SK-N-SH (cell line): ENCODE measurements around the gene CPNE7. TPM values are rescaled to one million over a fixed set of nuclear protein-coding genes. Genes with fewer than 3 reads are reported as not detected.

Experiments
- CTCF ChIA-PET: fragments of 300-600, 350-600 bp; formaldehyde crosslinking; extraction: SDS; loops from one replicate; lab custom pipeline; 2021; lab: Yijun Ruan, JAX
- POLR2A ChIA-PET: fragments of 350-600 bp; sonication (Branson Sonifier 250); formaldehyde crosslinking; extraction: SDS; loops from one replicate; lab custom pipeline; 2020; ENCODE audit warnings: antibody characterized with exemption, inconsistent platforms; lab: Yijun Ruan, JAX
- DNase-seq: peaks from one replicate; pipeline ENCODE4 v3.0.0; 2012
- H2AFZ ChIP-seq: fragments of 200-600 bp; sonication (generic); 2 replicates; pipeline ENCODE4 v1.8.1; 2016; ENCODE audit warnings: antibody characterized with exemption, mild to moderate bottlenecking, low read depth
- H3F3A ChIP-seq: fragments of 200-600 bp; sonication (generic); replicated peaks from 2 replicates; pipeline ENCODE3; 2016; ENCODE audit warnings: antibody characterized with exemption, mild to moderate bottlenecking; ENCODE audit not compliant: insufficient read depth
- H3K27ac ChIP-seq, 2 experiments: fragments of 200-500 bp in 1 of 2; fragments of 200-600 bp in 1 of 2; sonication (Bioruptor generic) in 1 of 2; sonication (generic), shearing (Covaris generic) in 1 of 2; 2 replicates each; pipeline versions ENCODE4 v1.5.1 to v1.6.1; 2014 to 2016; ENCODE audit warnings: low read depth in 2 of 2, inconsistent platforms in 1 of 2, low read length in 1 of 2, mild to moderate bottlenecking in 1 of 2, mixed read lengths in 1 of 2
- H3K27me3 ChIP-seq: fragments of 200-600 bp; sonication (generic), shearing (Covaris generic); 2 replicates; pipeline ENCODE4 v1.6.1; 2016; ENCODE audit warnings: mixed run types; ENCODE audit not compliant: insufficient read depth
- H3K36me3 ChIP-seq, 2 experiments: fragments of 200-500 bp in 1 of 2; fragments of 200-600 bp in 1 of 2; sonication (Bioruptor generic) in 1 of 2; sonication (generic) in 1 of 2; replicated peaks in 1 of 2; 2 replicates each; pipeline versions ENCODE3 to v1.5.1; 2014 to 2016; ENCODE audit warnings: low read length in 1 of 2, mild to moderate bottlenecking in 1 of 2; ENCODE audit not compliant: insufficient read depth in 2 of 2, control insufficient read depth in 1 of 2
- H3K4me1 ChIP-seq, 2 experiments: fragments of 200-500 bp in 1 of 2; fragments of 200-600 bp in 1 of 2; sonication (Bioruptor generic) in 1 of 2; sonication (generic), shearing (Covaris generic) in 1 of 2; 2 replicates each; pipeline versions ENCODE4 v1.5.1 to v1.6.1; 2014 to 2016; ENCODE audit warnings: low read depth in 1 of 2, low read length in 1 of 2, mixed run types in 1 of 2; ENCODE audit not compliant: insufficient read depth in 2 of 2, control insufficient read depth in 1 of 2
- H3K4me2 ChIP-seq: fragments of 200-600 bp; sonication (generic), shearing (Covaris generic); 2 replicates; pipeline ENCODE4 v1.6.1; 2017; ENCODE audit warnings: mixed run types
- H3K4me3 ChIP-seq, 2 experiments: fragments of 200-500 bp in 1 of 2; fragments of 200-600 bp in 1 of 2; sonication (Bioruptor generic) in 1 of 2; sonication (generic), shearing (Covaris generic) in 1 of 2; 2 replicates each; pipeline versions ENCODE4 v1.5.1 to v1.8.1; 2014 to 2016; ENCODE audit warnings: low read depth in 2 of 2, inconsistent platforms in 1 of 2, low read length in 1 of 2, mild to moderate bottlenecking in 1 of 2, mixed read lengths in 1 of 2, moderate library complexity in 1 of 2
- H3K79me2 ChIP-seq: fragments of 200-600 bp; sonication (generic); 2 replicates; pipeline ENCODE4 v1.8.1; 2017; ENCODE audit warnings: mild to moderate bottlenecking; ENCODE audit not compliant: insufficient read depth
- H3K9ac ChIP-seq: fragments of 200-600 bp; sonication (generic); 2 replicates; pipeline ENCODE4 v1.6.1; 2017; ENCODE audit warnings: mixed run types
- H3K9me2 ChIP-seq: fragments of 200-600 bp; sonication (generic); 2 replicates; pipeline ENCODE4 v1.6.1; 2017; ENCODE audit warnings: mixed run types
- H3K9me3 ChIP-seq: fragments of 200-600 bp; sonication (generic); 2 replicates; pipeline ENCODE4 v1.6.1; 2017; ENCODE audit warnings: mixed run types, mild to moderate bottlenecking, moderate library complexity
- H4K20me1 ChIP-seq: fragments of 200-600 bp; sonication (generic); 2 replicates; pipeline ENCODE4 v1.6.1; 2017; ENCODE audit warnings: mild to moderate bottlenecking, mixed run types; ENCODE audit not compliant: insufficient read depth
- CHD2 ChIP-seq: fragments of 150-350 bp; IDR thresholded peaks from 2 replicates; pipeline ENCODE4 v1.6.1; 2018; ENCODE audit warnings: low read length; ENCODE audit not compliant: partially characterized antibody
- EP300 ChIP-seq, 2 experiments: IDR thresholded peaks; 2 replicates each; pipeline versions ENCODE4 v1.4.0 to v1.6.1; 2012; ENCODE audit warnings: borderline replicate concordance in 1 of 2, low read depth in 1 of 2, low read length in 1 of 2
- FOSL2 ChIP-seq: IDR thresholded peaks from 2 replicates; pipeline ENCODE4 v1.4.0; 2012; ENCODE audit warnings: low read depth, mild to moderate bottlenecking, moderate library complexity, borderline replicate concordance
- FOXJ3 ChIP-seq: sonication (generic); formaldehyde crosslinking; IDR thresholded peaks from 2 replicates; pipeline ENCODE4 v1.5.1; 2020; ENCODE audit warnings: mild to moderate bottlenecking, missing genetic modification reagents
- FOXM1 ChIP-seq: IDR thresholded peaks from 2 replicates; pipeline ENCODE4 v1.4.0; 2012; ENCODE audit warnings: low read depth, mild to moderate bottlenecking
- GATA2 ChIP-seq: sonication (generic); formaldehyde crosslinking; IDR thresholded peaks from 2 replicates; pipeline ENCODE4 v1.5.0; 2020; ENCODE audit warnings: mild to moderate bottlenecking, missing genetic modification reagents
- JUND ChIP-seq: IDR thresholded peaks from 2 replicates; pipeline ENCODE4 v1.4.0; 2012
- MEF2A ChIP-seq: IDR thresholded peaks from 2 replicates; pipeline ENCODE4 v1.4.0; 2012; ENCODE audit warnings: low read depth, borderline replicate concordance
- POLR2AphosphoS5 ChIP-seq: IDR thresholded peaks from 2 replicates; pipeline ENCODE4 v1.6.1; 2012; ENCODE audit warnings: low read depth, low read length
- RCOR1 ChIP-seq: fragments of 150-350 bp; IDR thresholded peaks from 2 replicates; pipeline ENCODE4 v1.6.1; 2017; ENCODE audit warnings: antibody characterized with exemption, low read length
- REST ChIP-seq: IDR thresholded peaks from 2 replicates; pipeline ENCODE4 v1.6.1; 2012; ENCODE audit warnings: mild to moderate bottlenecking, low read depth, low read length, moderate library complexity
- RFX5 ChIP-seq: IDR thresholded peaks from 2 replicates; pipeline ENCODE4 v1.6.1; 2012; ENCODE audit warnings: mild to moderate bottlenecking, improper control_type of control experiment, low read length
- SMC3 ChIP-seq: IDR thresholded peaks from 2 replicates; pipeline ENCODE4 v1.6.1; 2012; ENCODE audit warnings: low read depth, low read length, improper control_type of control experiment
- TEAD4 ChIP-seq: IDR thresholded peaks from 2 replicates; pipeline ENCODE4 v1.4.0; 2012; ENCODE audit warnings: mild to moderate bottlenecking, borderline replicate concordance; ENCODE audit not compliant: insufficient read depth
- ZBTB33 ChIP-seq: IDR thresholded peaks from 2 replicates; pipeline ENCODE4 v1.4.0; 2012; ENCODE audit warnings: low read depth, borderline replicate concordance
- WGBS: methylation state at CpG from one replicate; pipeline ENCODE4 v1.1.6; 2017; ENCODE audit warnings: low lambda C conversion rate; 5-methylcytosine and 5-hydroxymethylcytosine counted together
- polyA plus RNA-seq, 3 experiments: library from polyadenylated mRNA; depleted of rRNA; stranded (reverse); fragments of >200 nt; gene quantifications; 2 replicates each; pipeline ENCODE4 v1.2.3, GENCODE V29; 2012
- TF ChIP-seq, protein P1 (sequence below): IDR thresholded peaks from 2 replicates; pipeline ENCODE4; 2012

CPNE7 gene
- polyA plus RNA-seq, 1 of the 3 experiments (the other 2 are of a cell fraction): 3.9 TPM

DNA sequence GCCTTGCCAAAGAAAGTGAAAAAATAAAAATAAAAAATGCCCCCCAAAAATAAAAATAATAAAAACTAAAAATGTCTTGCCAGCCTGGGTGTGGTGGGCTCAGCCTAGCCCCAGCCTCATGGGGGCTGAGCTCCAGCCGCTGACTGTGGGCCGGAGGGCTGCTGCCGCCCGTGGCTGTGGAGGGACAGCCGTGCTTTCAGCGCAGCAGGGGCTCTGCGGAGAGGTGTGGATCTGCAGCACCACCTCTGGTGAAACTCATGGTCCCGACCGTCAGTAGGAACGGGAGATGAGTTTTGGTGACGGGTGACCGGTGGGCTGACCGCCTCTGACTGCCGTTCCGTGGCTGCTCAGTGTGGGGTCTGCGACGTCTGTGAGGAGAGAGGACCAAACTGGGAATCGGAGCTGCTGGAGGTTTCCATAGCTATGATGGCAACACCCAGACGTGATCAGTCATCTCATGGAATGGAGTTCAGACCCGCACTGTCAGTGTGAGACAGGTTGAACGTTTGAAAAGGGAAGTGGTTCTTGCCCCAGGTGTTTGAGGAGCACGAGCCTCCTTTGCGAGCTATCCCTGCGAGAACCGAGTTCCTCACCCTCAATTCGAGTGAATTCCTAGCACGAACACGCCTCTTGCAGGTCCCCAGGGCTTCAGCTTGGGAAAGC lies 27.1 kb upstream of the CPNE7 start (continued):
- TF ChIP-seq, protein P1, sequence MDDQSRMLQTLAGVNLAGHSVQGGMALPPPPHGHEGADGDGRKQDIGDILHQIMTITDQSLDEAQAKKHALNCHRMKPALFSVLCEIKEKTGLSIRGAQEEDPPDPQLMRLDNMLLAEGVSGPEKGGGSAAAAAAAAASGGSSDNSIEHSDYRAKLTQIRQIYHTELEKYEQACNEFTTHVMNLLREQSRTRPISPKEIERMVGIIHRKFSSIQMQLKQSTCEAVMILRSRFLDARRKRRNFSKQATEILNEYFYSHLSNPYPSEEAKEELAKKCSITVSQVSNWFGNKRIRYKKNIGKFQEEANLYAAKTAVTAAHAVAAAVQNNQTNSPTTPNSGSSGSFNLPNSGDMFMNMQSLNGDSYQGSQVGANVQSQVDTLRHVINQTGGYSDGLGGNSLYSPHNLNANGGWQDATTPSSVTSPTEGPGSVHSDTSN: no peak
- TF ChIP-seq POLR2AphosphoS5 (no peak), RFX5 (no peak), RCOR1 (no peak), FOXM1 (no peak), FOXJ3 (CRISPR knock-in tag) (no peak)

GRCh38 chr16:89549007-89549700 lies 26.4 kb upstream of the CPNE7 start:
- H2AFZ ChIP-seq: no peak overlapping the region
- peaks cover 32 to 61% of the 10 kb centered on the region in 2 experiments for H3K36me3 ChIP-seq
- H3F3A ChIP-seq: peaks cover 2% of the 10 kb centered on the region
- H3K9me3 ChIP-seq: no peaks in the 10 kb centered on the region
- H3K9ac ChIP-seq: no peak overlapping the region
- H3K79me2 ChIP-seq: no peaks in the 10 kb centered on the region
- TF ChIP-seq MEF2A (no peak), GATA2 (no peak), FOSL2 (no peak), EP300 (IDR thresholded peaks at IDR 0.05; ENCODE audit: borderline replicate concordance in 1 of 2, low read depth in 1 of 2, low read length in 1 of 2) (no peak), JUND (no peak), SMC3 (no peak), CHD2 (no peak), ZBTB33 (no peak), TEAD4 (no peak), POLR2AphosphoS5 (no peak), REST (no peak)
- H3K27me3 ChIP-seq: no peaks in the 10 kb centered on the region
- WGBS: 96% methylated on average over 10 of the region's 10 CpGs
- ChIA-PET CTCF (interaction anchor here (0.8 to 1.8 kb wide), 3 partner anchors 9 to 14 kb away, joined by 3 to 5 read pairs (median 3); no protein-coding TSS in a partner anchor), POLR2A (interaction anchor here (1.2 kb wide), 1 partner anchor 18 kb away, joined by 3 read pairs; no protein-coding TSS in a partner anchor)
- no peak overlapping the region for H3K4me2 ChIP-seq
- DNase-seq: no peak
- H4K20me1 ChIP-seq: no peaks in the 10 kb centered on the region
- no peak overlapping the region for H3K27ac ChIP-seq
- H3K4me3 ChIP-seq: no peak overlapping the region
- H3K9me2 ChIP-seq: no peaks in the 10 kb centered on the region
- H3K4me1 ChIP-seq: no peaks in the 10 kb centered on the region
